Measurements from ENCODE around the gene LCA5L. TPM values are rescaled to one million over a fixed set of nuclear protein-coding genes. Genes with fewer than 3 reads are reported as not detected.

The LCA5L gene
- total RNA-seq, 1 donor from 2014 or later, result 0.53 TPM

GRCh38 chr21:39454949-39455668 is 9.5 kb upstream of the LCA5L start:
- no peak for TF ChIP-seq CTCF (IDR thresholded peaks at IDR 0.05; ENCODE audit: insufficient read depth, low read length, severe bottlenecking)
- Histone ChIP-seq H3K27me3 (ENCODE audit: control insufficient read depth, insufficient read depth, low read length) (no peaks in the 10 kb centered on the region), H3K4me3 (ENCODE audit: low read depth, low read length) (no peak overlapping the region), H3K36me3 (ENCODE audit: control insufficient read depth, insufficient read depth, low read length) (no peaks in the 10 kb centered on the region)
- FAIRE-seq, result no peak
- DNase-seq (ENCODE audit: low read depth), result no peak

GRCh38 chr21:39453571-39454179 is 8.1 kb upstream of the LCA5L start:
- TF ChIP-seq CTCF (IDR thresholded peaks at IDR 0.05; ENCODE audit: insufficient read depth, low read length, severe bottlenecking), result no peak
- Histone ChIP-seq H3K27me3 (ENCODE audit: control insufficient read depth, insufficient read depth, low read length) (no peaks in the 10 kb centered on the region), H3K36me3 (ENCODE audit: control insufficient read depth, insufficient read depth, low read length) (no peaks in the 10 kb centered on the region), H3K4me3 (ENCODE audit: low read depth, low read length) (no peak overlapping the region)
- FAIRE-seq (no peak), DNase-seq (ENCODE audit: low read depth) (no peak)

- DNase-seq (ENCODE audit: low read depth), result no peak
- FAIRE-seq, result no peak
- H3K4me3 ChIP-seq (ENCODE audit: low read depth, low read length), result no peak overlapping the region
These were observed 7.4 kb upstream of the LCA5L start for GRCh38 chr21:39452970-39453342.

GRCh38 chr21:39452207-39452969 is 6.8 kb upstream of the LCA5L start:
- FAIRE-seq (no peak), DNase-seq (ENCODE audit: low read depth) (peak; percentile 47)
- no peak for TF ChIP-seq CTCF (IDR thresholded peaks at IDR 0.05; ENCODE audit: insufficient read depth, low read length, severe bottlenecking)
- H3K4me3 ChIP-seq (ENCODE audit: low read depth, low read length), result no peak overlapping the region
- H3K27me3 ChIP-seq (ENCODE audit: control insufficient read depth, insufficient read depth, low read length), result no peaks in the 10 kb centered on the region
- no peaks in the 10 kb centered on the region for H3K36me3 ChIP-seq (ENCODE audit: control insufficient read depth, insufficient read depth, low read length)

More at GRCh38 chr21:39452970-39453342, 7.4 kb upstream of the LCA5L start:
- no peaks in the 10 kb centered on the region for H3K27me3 ChIP-seq (ENCODE audit: control insufficient read depth, insufficient read depth, low read length)
- H3K36me3 ChIP-seq (ENCODE audit: control insufficient read depth, insufficient read depth, low read length), result no peaks in the 10 kb centered on the region
- no peak for TF ChIP-seq CTCF (IDR thresholded peaks at IDR 0.05; ENCODE audit: insufficient read depth, low read length, severe bottlenecking)

GRCh38 chr21:39451332-39452206 is 6.0 kb upstream of the LCA5L start, which contains the start of gene SH3BGR:
SH3BGR (plus strand) TSS chr21:39451970; CDS start chr21:39452097, 127 bp downstream.
- FAIRE-seq (no peak), DNase-seq (ENCODE audit: low read depth) (peak; percentile 9)
- Histone ChIP-seq H3K36me3 (ENCODE audit: control insufficient read depth, insufficient read depth, low read length) (no peaks in the 10 kb centered on the region), H3K4me3 (ENCODE audit: low read depth, low read length) (peak within 1 kb of the TSS; percentile 7), H3K27me3 (ENCODE audit: control insufficient read depth, insufficient read depth, low read length) (no peaks in the 10 kb centered on the region)
- TF ChIP-seq CTCF (IDR thresholded peaks at IDR 0.05; ENCODE audit: insufficient read depth, low read length, severe bottlenecking), result no peak

Data from bronchial epithelial cell (primary cell).